ENCODE data around the gene FSTL4. TPM values are rescaled to one million over a fixed set of nuclear protein-coding genes. Genes with fewer than 3 reads are reported as not detected.

Gene FSTL4
- total and polyA plus RNA-seq, 8 donors, result 0.11 to 2.9 (median 0.22) TPM

DNA sequence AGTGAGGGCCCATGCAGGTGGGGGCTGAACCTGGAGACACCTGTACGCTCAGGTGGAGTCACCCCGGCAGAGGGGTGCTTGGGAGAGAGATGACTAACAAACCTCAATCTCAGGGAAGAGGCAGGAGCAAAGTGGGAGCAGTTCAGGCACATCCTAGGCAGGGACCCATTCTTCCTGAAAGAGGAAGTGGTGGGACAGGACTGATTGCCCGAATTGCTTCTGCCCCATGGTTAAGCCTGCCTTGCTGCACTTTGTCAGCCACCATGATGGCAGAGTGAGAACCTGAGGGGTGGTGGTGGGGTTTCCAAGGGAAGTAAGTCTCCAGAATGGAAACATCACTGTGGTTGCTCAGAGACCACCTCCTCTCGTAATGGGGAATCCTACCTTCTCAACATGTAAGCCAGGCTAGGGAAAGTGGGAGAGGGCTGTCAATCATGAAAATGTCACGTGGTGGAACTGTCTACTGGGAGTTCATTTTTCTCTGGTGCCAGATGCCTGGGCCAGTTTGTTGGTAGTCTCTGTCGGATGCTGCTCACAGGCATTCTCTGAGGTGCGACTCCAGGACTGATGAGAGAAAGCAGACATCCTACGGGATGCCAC, 410.2 kb downstream of the FSTL4 start:
- TF ChIP-seq, protein P1, sequence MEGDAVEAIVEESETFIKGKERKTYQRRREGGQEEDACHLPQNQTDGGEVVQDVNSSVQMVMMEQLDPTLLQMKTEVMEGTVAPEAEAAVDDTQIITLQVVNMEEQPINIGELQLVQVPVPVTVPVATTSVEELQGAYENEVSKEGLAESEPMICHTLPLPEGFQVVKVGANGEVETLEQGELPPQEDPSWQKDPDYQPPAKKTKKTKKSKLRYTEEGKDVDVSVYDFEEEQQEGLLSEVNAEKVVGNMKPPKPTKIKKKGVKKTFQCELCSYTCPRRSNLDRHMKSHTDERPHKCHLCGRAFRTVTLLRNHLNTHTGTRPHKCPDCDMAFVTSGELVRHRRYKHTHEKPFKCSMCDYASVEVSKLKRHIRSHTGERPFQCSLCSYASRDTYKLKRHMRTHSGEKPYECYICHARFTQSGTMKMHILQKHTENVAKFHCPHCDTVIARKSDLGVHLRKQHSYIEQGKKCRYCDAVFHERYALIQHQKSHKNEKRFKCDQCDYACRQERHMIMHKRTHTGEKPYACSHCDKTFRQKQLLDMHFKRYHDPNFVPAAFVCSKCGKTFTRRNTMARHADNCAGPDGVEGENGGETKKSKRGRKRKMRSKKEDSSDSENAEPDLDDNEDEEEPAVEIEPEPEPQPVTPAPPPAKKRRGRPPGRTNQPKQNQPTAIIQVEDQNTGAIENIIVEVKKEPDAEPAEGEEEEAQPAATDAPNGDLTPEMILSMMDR (IDR thresholded peaks at IDR 0.05), result no peak
- ATAC-seq (no peak), DNase-seq (no peak)
- no peak overlapping the region for H3K4me3 ChIP-seq
- H3K27me3 ChIP-seq, result peaks cover 0 to 6% of the 10 kb centered on the region in 2 donors
- intact Hi-C loops (cut with DNase I), result no loop called here
- no peaks in the 10 kb centered on the region for H3K4me1 ChIP-seq
- no peaks in the 10 kb centered on the region for H3K36me3 ChIP-seq
- H3K9me3 ChIP-seq, result no peaks in the 10 kb centered on the region
- no peak overlapping the region for H3K27ac ChIP-seq

GRCh38 chr5:133201310-133201709, 411.0 kb downstream of the FSTL4 start:
- DNase-seq (no peak), ATAC-seq (no peak)
- Histone ChIP-seq H3K27ac (no peak overlapping the region), H3K4me1 (no peaks in the 10 kb centered on the region), H3K27me3 (peaks cover 0 to 6% of the 10 kb centered on the region in 2 donors), H3K36me3 (no peaks in the 10 kb centered on the region), H3K4me3 (no peak overlapping the region), H3K9me3 (no peaks in the 10 kb centered on the region)
- intact Hi-C loops (cut with DNase I), result no loop called here
- TF ChIP-seq, protein P1 (IDR thresholded peaks at IDR 0.05), result no peak

DNA sequence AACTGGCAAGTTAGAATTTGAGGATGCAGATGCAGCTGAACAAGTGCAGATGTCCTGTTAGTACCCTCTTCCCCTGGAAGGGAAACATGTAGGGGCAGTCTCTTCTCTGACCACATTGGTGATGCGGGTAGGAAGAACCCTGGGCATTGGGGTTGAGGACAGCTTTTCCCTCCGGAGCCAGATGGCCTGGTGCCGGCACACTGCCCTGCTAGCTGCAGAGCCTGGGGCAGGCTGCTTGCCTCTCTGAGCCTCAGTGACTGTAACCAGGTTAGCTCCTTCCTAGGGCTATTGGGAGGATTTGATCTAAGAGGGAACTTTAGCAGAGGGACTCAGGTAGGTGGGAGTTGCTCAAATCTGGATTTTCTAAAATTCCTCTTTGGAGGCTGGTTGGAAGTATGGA, 412.1 kb downstream of the FSTL4 start:
- no peaks in the 10 kb centered on the region for H3K9me3 ChIP-seq
- H3K36me3 ChIP-seq, result no peaks in the 10 kb centered on the region
- no peak overlapping the region for H3K27ac ChIP-seq
- peaks cover 0 to 6% of the 10 kb centered on the region in 2 donors for H3K27me3 ChIP-seq
- TF ChIP-seq, protein P1 (IDR thresholded peaks at IDR 0.05), result no peak
- ATAC-seq, result no peak
- DNase-seq, result no peak
- H3K4me3 ChIP-seq, result no peak overlapping the region
- H3K4me1 ChIP-seq, result no peaks in the 10 kb centered on the region
- intact Hi-C loops (cut with DNase I), result no loop called here

DNA sequence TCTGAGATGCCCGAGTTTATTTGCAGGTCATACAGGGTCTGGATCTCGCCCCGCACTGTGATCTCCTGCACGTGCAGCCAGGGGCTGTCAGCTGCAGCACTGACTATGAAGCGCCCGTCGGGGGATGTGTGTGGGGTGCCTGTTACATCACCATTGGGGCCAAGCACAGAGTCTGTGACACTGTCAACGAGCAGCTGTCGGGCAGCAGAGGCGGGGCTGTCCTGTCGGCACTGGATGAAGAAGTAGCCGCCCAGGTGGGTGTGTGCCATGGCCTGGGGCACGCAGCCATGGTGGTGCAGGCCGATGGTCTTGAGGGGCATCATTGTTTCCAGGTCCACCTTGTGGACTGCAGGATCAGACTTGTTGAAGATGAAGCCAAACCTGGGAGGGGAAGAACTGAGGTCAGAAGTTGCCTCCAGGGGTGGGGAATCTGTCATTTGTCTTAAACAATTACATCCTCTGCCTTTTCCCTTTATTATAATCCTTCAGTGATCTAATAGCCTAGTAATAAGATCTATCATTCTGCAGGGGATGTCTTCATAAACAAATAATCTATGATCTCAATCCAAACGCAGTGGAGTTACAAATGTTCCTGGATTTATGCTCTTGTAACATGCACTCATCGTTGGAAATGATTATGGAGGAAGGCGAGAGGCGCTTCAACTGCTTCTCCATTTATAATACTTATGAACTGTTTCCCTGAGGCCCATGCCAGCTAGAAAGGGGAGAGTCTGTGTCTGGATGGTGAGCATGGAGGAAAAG, 412.7 kb downstream of the FSTL4 start:
- Histone ChIP-seq H3K4me3 (no peak overlapping the region), H3K27ac (no peak overlapping the region), H3K27me3 (peaks cover 0 to 6% of the 10 kb centered on the region in 2 donors), H3K4me1 (no peaks in the 10 kb centered on the region), H3K9me3 (no peaks in the 10 kb centered on the region), H3K36me3 (no peaks in the 10 kb centered on the region)
- ATAC-seq (no peak), DNase-seq (no peak)
- intact Hi-C loops (cut with DNase I), result no loop called here
- TF ChIP-seq, protein P1 (IDR thresholded peaks at IDR 0.05), result no peak

DNA sequence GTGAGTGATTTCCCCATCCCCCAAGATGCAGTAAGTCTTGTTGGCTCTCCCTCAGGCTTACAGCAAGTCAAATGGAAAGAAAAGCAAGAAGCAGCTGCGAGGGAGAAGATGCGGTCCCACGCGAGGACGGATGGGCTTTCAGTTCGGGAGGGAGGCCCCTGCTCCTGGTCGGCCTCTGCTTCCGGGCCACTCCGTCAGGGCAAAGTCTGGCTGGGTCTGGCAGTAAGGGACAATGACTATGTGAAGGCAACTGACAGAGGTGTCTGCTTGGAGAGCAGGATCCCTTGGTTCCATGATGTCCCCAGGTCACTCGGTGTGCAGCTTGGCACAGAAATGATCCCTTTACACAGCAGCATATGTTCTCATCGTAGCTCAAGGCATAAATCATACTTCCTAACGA, 413.8 kb downstream of the FSTL4 start:
- Histone ChIP-seq H3K36me3 (no peaks in the 10 kb centered on the region), H3K9me3 (no peaks in the 10 kb centered on the region), H3K27ac (no peak overlapping the region), H3K27me3 (peaks cover 0 to 11% of the 10 kb centered on the region in 2 donors), H3K4me3 (no peak overlapping the region), H3K4me1 (no peaks in the 10 kb centered on the region)
- DNase-seq (no peak), ATAC-seq (no peak)
- intact Hi-C loops (cut with DNase I), result no loop called here
- TF ChIP-seq, protein P1 (IDR thresholded peaks at IDR 0.05), result no peak
